K562 (cell line): Measurements from ENCODE around the gene GPR108. TPM values are rescaled to one million over a fixed set of nuclear protein-coding genes. Genes with fewer than 3 reads are reported as not detected.

ENCODE experiments used
- ATF3 ChIP-seq, 2 experiments: fragments of 450-650 bp in 1 of 2; sonication (generic) in 1 of 2; formaldehyde crosslinking in 1 of 2; IDR thresholded peaks in 1 of 2; conservative IDR thresholded peaks in 1 of 2; 2 replicates each; pipeline versions ENCODE4 v1.6.1 to v1.8.1; 2016 to 2023; ENCODE audit warnings: mild to moderate bottlenecking in 2 of 2, moderate library complexity in 2 of 2, inconsistent platforms in 1 of 2, missing genetic modification reagents in 1 of 2
- CEBPZ ChIP-seq: fragments of 150-350 bp; IDR thresholded peaks from 2 replicates; pipeline ENCODE4 v1.6.1; 2014; ENCODE audit warnings: low read depth, mild to moderate bottlenecking, low read length, borderline replicate concordance
- COPS2 ChIP-seq: fragments of 450-650 bp; conservative IDR thresholded peaks from 2 replicates; pipeline ENCODE4 v1.6.1; 2016; ENCODE audit warnings: mild to moderate bottlenecking, moderate library complexity
- CTCFL ChIP-seq: IDR thresholded peaks from 2 replicates; pipeline ENCODE4 v1.6.1; 2011; ENCODE audit warnings: borderline replicate concordance, low read depth, mild to moderate bottlenecking, moderate library complexity, low read length; ENCODE audit not compliant: insufficient read depth, poor library complexity, severe bottlenecking
- DDX20 ChIP-seq: fragments of 450-650 bp; IDR thresholded peaks from 2 replicates; pipeline ENCODE4 v1.6.1; 2016; ENCODE audit warnings: missing genetic modification characterization, low read depth, mild to moderate bottlenecking, missing compliant biosample characterization, moderate library complexity
- ETV5 ChIP-seq: sonication (generic); formaldehyde crosslinking; IDR thresholded peaks from 2 replicates; pipeline ENCODE4 v1.4.0; 2020; ENCODE audit warnings: low read depth, mild to moderate bottlenecking, missing genetic modification reagents
- NONO ChIP-seq, 2 experiments: fragments of 200-400 bp in 1 of 2; fragments of 450-650 bp in 1 of 2; formaldehyde crosslinking in 1 of 2; IDR thresholded peaks; 2 replicates each; pipeline ENCODE4 v1.6.1; 2017; ENCODE audit warnings: low read depth in 2 of 2, mild to moderate bottlenecking in 2 of 2, moderate library complexity in 2 of 2, low read length in 1 of 2
- NUFIP1 ChIP-seq: fragments of 450-650 bp; IDR thresholded peaks from 2 replicates; pipeline ENCODE4 v1.6.1; 2018; ENCODE audit not compliant: partially characterized antibody
- PRPF4 ChIP-seq: fragments of 200-400 bp; formaldehyde crosslinking; IDR thresholded peaks from one replicate; pipeline ENCODE4 v1.6.1; 2017; ENCODE audit warnings: low read length, low read depth, mild to moderate bottlenecking; ENCODE audit not compliant: insufficient read depth, poor library complexity, severe bottlenecking
- PTBP1 ChIP-seq: fragments of 200-400 bp; formaldehyde crosslinking; IDR thresholded peaks from 2 replicates; pipeline ENCODE4 v1.6.1; 2017; ENCODE audit warnings: low read depth, low read length
- SMAD4 ChIP-seq: fragments of 250-450 bp; sonication (Bioruptor Pico); conservative IDR thresholded peaks from 2 replicates; pipeline ENCODE4 v1.8.0; 2021; ENCODE audit warnings: inconsistent platforms, mild to moderate bottlenecking, moderate library complexity
- STAT5A ChIP-seq: IDR thresholded peaks from 2 replicates; pipeline ENCODE4 v1.6.1; 2012; ENCODE audit warnings: low read length, inconsistent platforms, borderline replicate concordance
- TCF15 ChIP-seq: fragments of 250-450 bp; sonication (Bioruptor Pico); IDR thresholded peaks from 2 replicates; pipeline ENCODE4 v1.8.0; 2022; ENCODE audit warnings: moderate library complexity, mild to moderate bottlenecking, inconsistent platforms
- VEZF1 ChIP-seq: fragments of 200-800 bp; sonication (Bioruptor generic); IDR thresholded peaks from 2 replicates; pipeline ENCODE4 v1.6.1; 2017; ENCODE audit warnings: missing genetic modification characterization, missing compliant biosample characterization
- ZNF395 ChIP-seq: fragments of 200-800 bp; sonication (Bioruptor generic); IDR thresholded peaks from 2 replicates; pipeline ENCODE4 v1.6.1; 2017; ENCODE audit warnings: missing genetic modification characterization, missing compliant biosample characterization
- polyA plus RNA-seq, 8 experiments: library from polyadenylated mRNA; depleted of rRNA in 4 of 8; stranded (reverse) in 5 of 8; unstranded in 3 of 8; fragments of >200 nt; fragmentation: Nextera tagmentation in 2 of 8; fragmentation: Illumina TruSeq in 1 of 8; extraction: Ambion mirVana in 2 of 8; extraction: Trizol in 1 of 8; gene quantifications; 2 replicates each; pipeline versions ENCODE4 v1.2.1 to v1.2.3, GENCODE V29; 2011 to 2014; ENCODE audit warnings: inconsistent platforms in 1 of 8, missing spikeins in 1 of 8
- total RNA-seq, 7 experiments: library from RNA; depleted of rRNA in 6 of 7; stranded (reverse); fragments of >200 nt in 6 of 7; fragmentation: Illumina TruSeq in 2 of 7; extraction: Trizol in 2 of 7; gene quantifications; 2 replicates each; pipeline versions ENCODE4 v1.2.1 to v1.2.3, GENCODE V29; 2011 to 2021; ENCODE audit warnings: low replicate concordance in 1 of 7

GPR108 gene
- total and polyA plus RNA-seq, 9 of the 15 experiments (the other 6 are each of a cell fraction or from before 2014, with no cell fraction given): 2.4 to 33.2 (median 24.4) TPM

- TF ChIP-seq VEZF1 (CRISPR knock-in tag): peak; percentile 66
- TF ChIP-seq CTCFL: no peak
- TF ChIP-seq PRPF4: no peak
- TF ChIP-seq TCF15: no peak
- no peak for TF ChIP-seq NUFIP1
- no peak for TF ChIP-seq PTBP1
- no peak for TF ChIP-seq ATF3 (IDR thresholded peaks at IDR 0.05)
- no peak for TF ChIP-seq ATF3 (CRISPR knock-in tag; conservative IDR thresholded peaks at IDR 0.05)
- no peak for TF ChIP-seq ETV5 (CRISPR knock-in tag)
- no peak for TF ChIP-seq DDX20 (tag)
- peak; percentile 28; the same call in 1 of the 2 replicates for TF ChIP-seq SMAD4 (CRISPR knock-in tag)
- TF ChIP-seq ZNF395 (CRISPR knock-in tag): no peak
- TF ChIP-seq COPS2: no peak
- no peak for TF ChIP-seq STAT5A
- no peak for TF ChIP-seq CEBPZ
- TF ChIP-seq NONO (IDR thresholded peaks at IDR 0.05; ENCODE audit: low read depth in 2 of 2, low read length in 1 of 2): 0 out of 4 replicates have a peak, but pooled peaks of 1 of the 2 experiments have one; percentile 43
Measured at GRCh38 chr19:6739883-6740588, 2.7 kb upstream of the GPR108 start (continued).
